IMR-90 (cell line): Measurements from ENCODE around the gene CCDC43. TPM values are rescaled to one million over a fixed set of nuclear protein-coding genes. Genes with fewer than 3 reads are reported as not detected.

Experiments
- ATAC-seq: fragments of 200-7000 bp; cut with Tn5 transposase; 2 replicates; pipeline ENCODE4 v1.9.1; 2020; ENCODE audit warnings: low read depth, mild to moderate bottlenecking, moderate library complexity
- BruUV-seq: library from RNA; stranded (reverse); fragments of 400-500 nt; replicated peaks from 2 replicates; lab custom pipeline; 2021; lab: Mats Ljungman, UMichigan
- CTCF ChIA-PET: fragments of 300-600 bp; formaldehyde crosslinking; extraction: SDS; loops from one replicate; lab custom pipeline; 2021; ENCODE audit warnings: antibody characterized with exemption; lab: Yijun Ruan, JAX
- POLR2A ChIA-PET: fragments of 300-600 bp; sonication (Branson Sonifier 250); formaldehyde crosslinking; loops from one replicate; lab custom pipeline; 2022; ENCODE audit warnings: antibody characterized with exemption; ENCODE audit not compliant: unreplicated experiment; lab: Charles Lee
- DNase-seq: peaks from one replicate; pipeline ENCODE4 v3.0.0; 2013
- H2AFZ ChIP-seq: replicated peaks from 2 replicates; pipeline ENCODE3; 2013; ENCODE audit warnings: low read length, mild to moderate bottlenecking; ENCODE audit not compliant: poor library complexity
- H2AK5ac ChIP-seq: 2 replicates; pipeline ENCODE4 v1.6.1; 2013; ENCODE audit warnings: low read depth, low read length, inconsistent platforms
- H2AK9ac ChIP-seq: replicated peaks from 2 replicates; pipeline ENCODE3; 2013; ENCODE audit warnings: mild to moderate bottlenecking, low read depth, low read length, moderate library complexity; ENCODE audit not compliant: poor library complexity
- H2BK120ac ChIP-seq: 2 replicates; pipeline ENCODE4 v1.6.1; 2013; ENCODE audit warnings: low read depth, low read length, inconsistent platforms
- H2BK15ac ChIP-seq: 3 replicates; pipeline ENCODE4 v1.6.1; 2013; ENCODE audit warnings: low read depth, low read length, inconsistent platforms
- H2BK20ac ChIP-seq: 2 replicates; pipeline ENCODE4 v1.6.1; 2013; ENCODE audit warnings: low read depth, mild to moderate bottlenecking, inconsistent platforms, low read length, moderate library complexity
- H2BK5ac ChIP-seq: 2 replicates; pipeline ENCODE4 v1.6.1; 2013; ENCODE audit warnings: mild to moderate bottlenecking, low read depth, low read length, inconsistent platforms; ENCODE audit not compliant: poor library complexity, severe bottlenecking
- H3K14ac ChIP-seq: replicated peaks from 2 replicates; pipeline ENCODE4 v1.6.1; 2013; ENCODE audit warnings: low read depth, low read length, inconsistent platforms
- H3K18ac ChIP-seq: 2 replicates; pipeline ENCODE4 v1.6.1; 2013; ENCODE audit warnings: low read depth, low read length, control low read depth
- H3K23ac ChIP-seq: 2 replicates; pipeline ENCODE4 v1.6.1; 2013; ENCODE audit warnings: low read depth, low read length, inconsistent platforms
- H3K27ac ChIP-seq: 2 replicates; pipeline ENCODE4 v1.5.1; 2013; ENCODE audit warnings: mild to moderate bottlenecking, control low read depth, low read length; ENCODE audit not compliant: insufficient read depth
- H3K27me3 ChIP-seq: 2 replicates; pipeline ENCODE4 v1.6.1; 2013; ENCODE audit warnings: low read length; ENCODE audit not compliant: control insufficient read depth, insufficient read depth
- H3K36me3 ChIP-seq: 2 replicates; pipeline ENCODE4 v1.6.1; 2013; ENCODE audit warnings: low read length, mixed read lengths; ENCODE audit not compliant: control insufficient read depth, insufficient read depth
- H3K4ac ChIP-seq: 2 replicates; pipeline ENCODE4 v1.6.1; 2013; ENCODE audit warnings: low read depth, low read length, inconsistent platforms
- H3K4me1 ChIP-seq: 2 replicates; pipeline ENCODE4 v1.6.1; 2013; ENCODE audit warnings: low read length, mixed read lengths; ENCODE audit not compliant: control insufficient read depth, insufficient read depth
- H3K4me2 ChIP-seq: 2 replicates; pipeline ENCODE4 v1.6.1; 2013; ENCODE audit warnings: low read depth, mild to moderate bottlenecking, control low read depth, low read length, moderate library complexity
- H3K4me3 ChIP-seq: 2 replicates; pipeline ENCODE4 v1.5.1; 2013; ENCODE audit warnings: low read depth, mild to moderate bottlenecking, control low read depth, low read length, moderate library complexity; ENCODE audit not compliant: insufficient read depth
- H3K56ac ChIP-seq: 2 replicates; pipeline ENCODE4 v1.6.1; 2013; ENCODE audit warnings: low read length, inconsistent platforms; ENCODE audit not compliant: insufficient read depth; ENCODE audit errors: extremely low read depth
- H3K79me1 ChIP-seq, 2 experiments: 2 replicates each; pipeline ENCODE4 v1.6.1; 2013; ENCODE audit warnings: low read length in 2 of 2, inconsistent platforms in 1 of 2, low read depth in 1 of 2
- H3K9ac ChIP-seq: 2 replicates; pipeline ENCODE4 v1.6.1; 2013; ENCODE audit warnings: low read depth, low read length, control low read depth
- H3K9me1 ChIP-seq: 2 replicates; pipeline ENCODE4 v1.6.1; 2013; ENCODE audit warnings: low read length, inconsistent platforms; ENCODE audit not compliant: insufficient read depth
- H3K9me3 ChIP-seq: 2 replicates; pipeline ENCODE4 v1.6.1; 2013; ENCODE audit warnings: low read length; ENCODE audit not compliant: control insufficient read depth, insufficient read depth
- H4K20me1 ChIP-seq: 2 replicates; pipeline ENCODE4 v1.6.1; 2013; ENCODE audit warnings: low read length, inconsistent platforms; ENCODE audit not compliant: insufficient read depth
- H4K5ac ChIP-seq: 2 replicates; pipeline ENCODE4 v1.6.1; 2013; ENCODE audit warnings: mild to moderate bottlenecking, low read depth, low read length, control low read depth
- H4K8ac ChIP-seq, 2 experiments: 2 replicates each; pipeline ENCODE4 v1.6.1; 2013; ENCODE audit warnings: low read depth in 2 of 2, low read length in 2 of 2, control low read depth in 1 of 2, inconsistent platforms in 1 of 2
- H4K91ac ChIP-seq: 2 replicates; pipeline ENCODE4 v1.6.1; 2013; ENCODE audit warnings: low read depth, low read length, inconsistent platforms; ENCODE audit not compliant: insufficient read depth
- FOS ChIP-seq: fragments of 150-350 bp; IDR thresholded peaks from 2 replicates; pipeline ENCODE4 v1.6.1; 2016; ENCODE audit warnings: low read depth, low read length
- MAFK ChIP-seq: IDR thresholded peaks from 2 replicates; pipeline ENCODE4 v1.6.1; 2012; ENCODE audit warnings: low read depth, low read length, improper control_type of control experiment
- MAZ ChIP-seq: IDR thresholded peaks from 2 replicates; pipeline ENCODE4 v1.6.1; 2012; ENCODE audit warnings: low read depth, mild to moderate bottlenecking, low read length, improper control_type of control experiment, moderate library complexity, borderline replicate concordance
- RAD21 ChIP-seq: IDR thresholded peaks from 2 replicates; pipeline ENCODE4 v1.6.1; 2012; ENCODE audit warnings: low read length, improper control_type of control experiment
- WGBS, 2 experiments: methylation state at CpG; one replicate each; pipeline versions ENCODE4 v1.1.5 to v1.1.7; 2013; ENCODE audit warnings: missing lambda C conversion rate in 2 of 2; ENCODE audit not compliant: insufficient read length in 1 of 2; ENCODE audit errors: extremely low coverage in 2 of 2; 5-methylcytosine and 5-hydroxymethylcytosine counted together
- dilution Hi-C: fragments of 300-500 bp; cut with HindIII; formaldehyde crosslinking; loops from one replicate; pipeline ENCODE4 v1.14.3; 2018; ENCODE audit warnings: low sequenced_read_pairs; ENCODE audit not compliant: unreplicated experiment
- in situ Hi-C: fragments of 300-500 bp; cut with MboI; formaldehyde crosslinking; loops from 3 replicates; pipeline ENCODE4 v1.14.3; 2019; ENCODE audit warnings: low sequenced_read_pairs, inconsistent platforms, mixed read lengths
- intact Hi-C: fragments of 100-400 bp; cut with micrococcal nuclease; formaldehyde crosslinking; loops from 2 replicates; pipeline ENCODE4 v1.10.0; 2022
- polyA plus RNA-seq, 3 experiments: library from polyadenylated mRNA; depleted of rRNA; stranded (reverse); fragments of >200 nt; gene quantifications; 2 replicates each; pipeline ENCODE4 v1.2.3, GENCODE V29; 2012; ENCODE audit warnings: low replicate concordance in 1 of 3
- total RNA-seq: library from RNA; depleted of rRNA; stranded (reverse); fragments of >200 nt; gene quantifications from 2 replicates; pipeline ENCODE4 v1.2.3, GENCODE V29; 2012
- TF ChIP-seq, protein P1 (sequence below): conservative IDR thresholded peaks from 2 replicates; pipeline ENCODE4 v1.5.1; 2012; ENCODE audit warnings: mild to moderate bottlenecking, low read depth, low read length, improper control_type of control experiment
- TF ChIP-seq, protein P2 (sequence below): fragments of 150-350 bp; IDR thresholded peaks from 2 replicates; pipeline ENCODE4 v1.6.1; 2017; ENCODE audit warnings: mild to moderate bottlenecking, antibody characterized with exemption, low read length, low read depth

CCDC43 gene
- total and polyA plus RNA-seq, 2 of the 4 experiments (the other 2 are of a cell fraction): 11.3 to 20.8 TPM

DNA sequence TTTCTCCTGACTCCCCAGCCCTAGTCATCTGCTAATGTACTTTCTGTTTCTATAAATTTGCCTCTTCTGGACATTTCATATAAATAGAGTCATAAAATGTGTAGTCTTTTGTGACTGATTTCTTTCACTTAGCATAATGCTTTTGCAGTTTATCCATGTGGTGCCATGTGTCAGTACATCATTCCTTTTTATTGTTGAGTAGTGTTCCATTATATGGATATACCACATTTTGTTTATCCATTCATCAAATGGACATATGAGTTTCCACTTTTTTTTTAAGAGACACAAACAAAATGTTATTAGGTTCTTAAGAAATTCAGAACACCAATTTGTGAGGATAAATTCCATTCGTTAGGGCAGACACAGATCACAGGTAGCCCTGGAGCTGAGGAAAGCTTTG, 29.9 kb upstream of the CCDC43 start:
- no peak overlapping the region for H4K91ac ChIP-seq
- H2AFZ ChIP-seq: no peak overlapping the region
- H3K27ac ChIP-seq: no peak overlapping the region
- CTCF ChIA-PET: no interaction called here
- BruUV-seq: no TSS peak
- H3K9ac ChIP-seq: no peak overlapping the region
- WGBS, 2 experiments: no CpG with 5 or more reads among the region's 1 CpG
- no peak overlapping the region for H2AK5ac ChIP-seq
- no peak overlapping the region for H3K56ac ChIP-seq
- no peak overlapping the region for H2BK5ac ChIP-seq
- no peak overlapping the region for H3K4ac ChIP-seq
- no peak overlapping the region for H2BK120ac ChIP-seq
- no peak overlapping the region for H3K4me3 ChIP-seq
- H3K4me2 ChIP-seq: no peak overlapping the region
- no peak overlapping the region for H3K14ac ChIP-seq
- intact Hi-C loops: no loop called here
- H4K8ac ChIP-seq: no peak overlapping the region
- H2BK15ac ChIP-seq: no peak overlapping the region
- no peaks in the 10 kb centered on the region for H3K9me1 ChIP-seq
- no peaks in the 10 kb centered on the region for H3K9me3 ChIP-seq
- no peak overlapping the region for H4K5ac ChIP-seq
- H3K18ac ChIP-seq: no peak overlapping the region
- peaks cover 10 to 15% of the 10 kb centered on the region in 2 experiments; a peak in 3 of 4 replicates for H3K79me1 ChIP-seq
- no peak overlapping the region for H2AK9ac ChIP-seq
- no peak overlapping the region for H2BK20ac ChIP-seq
- dilution Hi-C loops: no loop called here
- no peaks in the 10 kb centered on the region for H3K4me1 ChIP-seq
- TF ChIP-seq MAFK (no peak), FOS (no peak), RAD21 (no peak), MAZ (no peak)
- TF ChIP-seq, protein P1, sequence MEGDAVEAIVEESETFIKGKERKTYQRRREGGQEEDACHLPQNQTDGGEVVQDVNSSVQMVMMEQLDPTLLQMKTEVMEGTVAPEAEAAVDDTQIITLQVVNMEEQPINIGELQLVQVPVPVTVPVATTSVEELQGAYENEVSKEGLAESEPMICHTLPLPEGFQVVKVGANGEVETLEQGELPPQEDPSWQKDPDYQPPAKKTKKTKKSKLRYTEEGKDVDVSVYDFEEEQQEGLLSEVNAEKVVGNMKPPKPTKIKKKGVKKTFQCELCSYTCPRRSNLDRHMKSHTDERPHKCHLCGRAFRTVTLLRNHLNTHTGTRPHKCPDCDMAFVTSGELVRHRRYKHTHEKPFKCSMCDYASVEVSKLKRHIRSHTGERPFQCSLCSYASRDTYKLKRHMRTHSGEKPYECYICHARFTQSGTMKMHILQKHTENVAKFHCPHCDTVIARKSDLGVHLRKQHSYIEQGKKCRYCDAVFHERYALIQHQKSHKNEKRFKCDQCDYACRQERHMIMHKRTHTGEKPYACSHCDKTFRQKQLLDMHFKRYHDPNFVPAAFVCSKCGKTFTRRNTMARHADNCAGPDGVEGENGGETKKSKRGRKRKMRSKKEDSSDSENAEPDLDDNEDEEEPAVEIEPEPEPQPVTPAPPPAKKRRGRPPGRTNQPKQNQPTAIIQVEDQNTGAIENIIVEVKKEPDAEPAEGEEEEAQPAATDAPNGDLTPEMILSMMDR: no peak
- TF ChIP-seq, protein P2, sequence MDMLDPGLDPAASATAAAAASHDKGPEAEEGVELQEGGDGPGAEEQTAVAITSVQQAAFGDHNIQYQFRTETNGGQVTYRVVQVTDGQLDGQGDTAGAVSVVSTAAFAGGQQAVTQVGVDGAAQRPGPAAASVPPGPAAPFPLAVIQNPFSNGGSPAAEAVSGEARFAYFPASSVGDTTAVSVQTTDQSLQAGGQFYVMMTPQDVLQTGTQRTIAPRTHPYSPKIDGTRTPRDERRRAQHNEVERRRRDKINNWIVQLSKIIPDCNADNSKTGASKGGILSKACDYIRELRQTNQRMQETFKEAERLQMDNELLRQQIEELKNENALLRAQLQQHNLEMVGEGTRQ: no peak
- no peak for DNase-seq
- ATAC-seq: no peak
- no peaks in the 10 kb centered on the region for H3K27me3 ChIP-seq
- in situ Hi-C loops: no loop called here
- H3K36me3 ChIP-seq: no peaks in the 10 kb centered on the region; the same call in 1 of the 2 replicates
- POLR2A ChIA-PET: no interaction called here
- no peak overlapping the region for H3K23ac ChIP-seq
- no peaks in the 10 kb centered on the region for H4K20me1 ChIP-seq
